HG03280 (cell line): ENCODE results near the gene KLF4.
"Not testable (repeated sequence)": the region's sequence is repeated elsewhere in the genome, so short reads cannot be mapped to it uniquely, and the experiment has no call there.

ENCODE experiments used
- ATAC-seq: cut with Tn5 transposase; IDR thresholded peaks from one replicate; pipeline ENCODE4 v1.9.1; 2021; ENCODE audit warnings: mild to moderate bottlenecking, moderate library complexity; ENCODE audit not compliant: unreplicated experiment

The KLF4 gene

DNA sequence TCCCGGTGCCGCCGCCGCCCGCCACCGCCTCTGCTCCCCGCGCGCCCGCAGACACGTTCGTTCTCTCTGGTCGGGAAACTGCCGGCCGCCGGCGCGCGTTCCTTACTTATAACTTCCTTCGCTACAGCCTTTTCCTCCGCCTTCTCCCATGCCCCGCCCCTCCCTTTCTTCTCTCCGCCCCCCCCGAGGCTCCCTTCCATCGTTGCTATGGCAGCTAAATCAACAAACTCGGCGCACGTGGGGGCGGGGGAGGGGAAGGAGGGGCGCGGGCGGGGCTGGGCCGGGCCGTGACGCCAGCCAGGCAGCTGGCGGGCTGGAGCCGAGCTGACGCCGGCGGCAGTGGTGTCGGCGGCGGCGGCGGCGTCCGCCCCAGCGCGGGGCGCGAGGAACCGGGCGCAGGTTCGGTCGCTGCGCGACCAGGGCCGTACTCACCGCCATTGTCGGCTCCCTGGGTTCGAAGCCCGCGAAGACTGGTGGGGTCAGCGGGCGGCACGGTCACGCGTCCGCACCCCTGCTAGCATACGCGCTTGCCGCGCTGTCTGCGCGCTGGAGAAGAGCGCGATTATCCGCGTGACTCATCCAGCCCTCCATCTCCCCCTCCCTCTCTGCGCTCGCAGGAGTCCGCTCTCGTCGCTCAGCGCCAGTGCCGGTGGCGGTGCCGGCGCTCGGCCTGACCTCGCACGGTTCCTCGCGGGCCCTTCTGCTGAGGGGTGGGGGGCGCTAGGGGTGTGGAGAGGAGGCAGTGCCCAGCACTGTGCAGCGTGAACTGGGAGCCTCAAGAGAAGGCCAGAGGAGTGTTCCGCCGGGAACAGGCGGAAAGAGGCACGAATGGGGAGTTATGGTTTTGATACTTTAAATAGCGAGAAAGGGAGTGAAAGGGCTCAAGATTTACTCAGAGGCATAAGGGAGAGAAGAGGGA lies at the start of gene KLF4:
TSS of gene KLF4 (minus strand) at position 83 of the 919 bp plus-strand sequence. CDS start 597 bp downstream, outside the sequence.
- peak; percentile 78 for ATAC-seq

DNA sequence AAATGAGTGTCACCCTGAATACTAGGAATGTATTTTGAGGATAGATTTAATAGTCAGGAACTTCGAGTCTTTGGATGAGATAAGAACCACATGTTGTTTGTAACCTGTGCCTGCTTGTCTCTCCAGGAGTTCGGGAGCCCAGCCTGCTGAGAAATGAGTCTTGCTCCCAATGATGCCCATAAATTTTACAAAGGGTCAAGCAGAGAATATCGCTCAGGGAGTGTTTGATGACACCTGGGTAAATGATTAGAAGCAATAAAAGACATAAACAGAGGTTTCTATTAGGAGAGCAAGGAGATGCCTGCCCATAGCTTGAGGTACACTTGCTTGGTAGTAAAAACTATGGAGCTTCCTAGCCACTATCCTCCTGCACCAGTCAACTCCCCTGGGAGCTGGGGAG lies 46.9 kb upstream of the KLF4 start:
- ATAC-seq: no peak

DNA sequence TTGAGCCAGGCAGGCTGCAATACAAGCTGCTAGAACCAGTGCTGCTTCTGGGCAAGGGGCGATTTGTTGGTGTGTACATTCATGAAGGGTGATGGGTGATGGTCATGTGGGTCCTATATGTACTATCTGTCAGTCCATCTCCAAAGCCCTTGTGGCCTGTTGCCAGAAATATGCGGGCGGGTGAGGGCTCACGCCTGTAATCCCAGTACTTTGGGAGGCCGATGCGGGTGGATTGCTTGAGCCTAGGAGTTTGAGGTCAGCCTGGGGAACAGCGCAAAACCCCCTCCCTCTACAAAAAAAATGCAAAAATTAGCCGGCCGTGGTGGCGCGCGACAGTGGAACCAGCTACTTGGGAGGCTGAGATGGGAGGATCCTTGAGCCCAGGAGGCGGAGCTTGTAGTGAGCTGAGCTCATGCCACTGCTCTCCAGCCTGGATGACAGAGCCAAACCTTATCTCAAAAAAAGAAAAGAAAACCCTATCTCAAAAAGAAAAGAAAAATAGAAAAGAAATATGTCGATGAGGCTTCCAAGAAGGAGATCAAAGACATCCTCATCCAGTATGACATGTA lies 45.0 kb upstream of the KLF4 start:
- no peak for ATAC-seq

DNA sequence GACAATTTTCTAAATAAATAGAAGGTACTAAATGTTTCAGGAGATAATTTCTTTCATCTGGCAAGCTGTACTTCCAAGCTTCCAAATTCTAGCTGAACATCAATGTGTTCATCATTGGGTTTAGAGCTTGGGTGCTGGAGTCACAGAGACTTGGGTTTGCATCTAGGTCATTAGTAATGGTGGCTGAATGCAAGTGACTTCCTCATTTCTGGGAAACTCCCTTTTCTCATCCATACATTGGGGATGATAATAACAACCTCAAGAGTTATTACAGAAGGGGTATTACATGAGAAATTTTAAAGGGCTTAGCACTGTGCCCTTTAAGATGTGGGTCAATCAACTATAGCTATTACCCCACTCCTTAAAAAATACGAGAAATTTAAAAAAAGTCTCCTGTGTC lies 41.1 kb upstream of the KLF4 start:
- ATAC-seq: no peak

DNA sequence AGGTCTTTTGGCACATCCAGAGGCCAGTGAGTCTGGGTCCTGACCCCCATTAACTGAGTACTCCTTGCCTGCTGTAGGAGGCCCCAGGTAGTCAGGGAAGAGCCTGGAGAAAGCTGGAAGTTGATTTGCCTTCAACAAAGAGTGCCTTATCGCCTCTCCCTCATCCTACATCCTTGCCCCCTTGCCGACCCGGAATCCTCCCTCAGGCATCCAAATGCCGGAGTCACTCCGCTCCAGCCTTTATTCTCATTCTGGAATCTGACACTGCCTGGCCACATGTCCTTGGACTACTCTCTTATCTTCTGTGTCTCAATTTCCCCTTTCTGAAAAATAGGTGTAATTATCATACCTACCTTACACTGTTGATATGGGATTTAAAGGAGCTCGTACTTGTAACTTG lies 39.1 kb upstream of the KLF4 start:
- no peak for ATAC-seq

DNA sequence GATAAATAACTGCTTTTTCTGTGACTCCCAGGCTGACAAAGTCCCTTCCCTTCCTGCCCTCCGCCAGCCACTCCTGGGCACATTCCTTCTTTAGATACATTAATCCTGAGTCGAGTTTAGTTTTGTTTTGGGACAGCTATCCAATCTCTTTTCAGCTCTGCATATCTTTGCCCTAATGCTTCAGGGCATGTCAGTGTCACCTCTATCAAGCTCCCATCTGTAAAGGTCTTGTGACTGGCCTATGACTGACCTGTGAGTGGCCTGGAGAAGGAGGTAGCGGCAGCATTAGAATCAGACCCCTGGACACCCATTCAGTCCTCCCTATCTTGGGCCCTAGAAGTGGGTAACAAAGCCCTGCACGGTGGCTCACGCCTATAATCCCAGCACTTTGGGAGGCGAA lies 34.0 kb upstream of the KLF4 start:
- no peak for ATAC-seq

DNA sequence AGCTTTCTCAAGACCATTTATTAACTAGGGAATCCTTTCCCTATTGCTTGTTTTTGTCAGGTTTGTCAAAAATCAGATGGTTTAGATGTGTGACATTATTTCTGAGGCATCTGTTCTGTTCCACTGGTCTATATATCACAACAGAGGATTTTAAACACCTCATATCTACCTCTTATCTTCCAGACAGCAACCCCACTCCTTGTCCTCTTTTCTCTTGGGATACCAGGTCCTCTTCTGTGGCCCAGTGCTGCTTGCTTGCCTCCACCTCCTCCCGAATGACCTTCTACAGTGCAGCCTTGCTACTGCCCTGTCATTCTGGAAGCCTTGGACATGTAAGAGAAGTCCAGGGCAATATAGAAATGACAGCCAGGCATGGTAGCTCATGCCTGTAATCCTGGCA lies 30.6 kb upstream of the KLF4 start:
- no peak for ATAC-seq

DNA sequence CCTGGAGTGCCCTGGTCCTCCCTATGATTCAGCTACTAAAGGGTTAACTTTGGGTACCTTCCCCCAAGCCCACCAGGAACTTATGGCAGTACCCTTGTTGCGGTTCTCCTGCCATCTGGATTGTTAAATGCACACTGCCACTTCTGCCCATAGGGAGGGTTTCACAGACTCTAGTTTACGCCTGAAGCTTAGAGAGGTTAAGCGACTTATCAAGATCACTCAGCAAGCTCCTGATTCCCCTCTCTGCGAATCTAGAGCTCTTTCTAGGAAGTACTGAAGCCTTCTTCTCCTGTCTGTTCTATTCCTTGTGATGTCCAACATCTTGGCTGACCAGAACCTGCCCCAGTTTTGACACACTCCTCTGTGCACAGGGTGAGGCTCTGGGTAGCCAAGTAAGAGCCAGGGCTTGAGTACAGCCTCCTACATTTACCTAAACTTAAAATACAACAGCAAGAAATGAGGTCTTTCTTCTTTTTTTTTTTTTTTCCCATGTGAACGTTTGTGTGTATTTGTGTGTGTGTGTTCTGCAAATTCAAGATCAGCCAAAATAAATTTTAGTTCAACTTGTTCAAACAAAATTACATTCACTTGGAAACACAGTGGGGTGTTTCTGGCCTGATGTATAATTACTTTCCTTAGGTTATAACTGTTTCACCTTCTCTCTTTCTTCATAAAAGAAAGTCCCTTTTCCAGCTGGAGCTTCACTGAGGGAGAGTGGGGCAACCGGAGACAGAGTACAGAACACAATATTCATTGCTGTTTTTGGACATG lies 28.7 kb upstream of the KLF4 start:
- ATAC-seq: no peak

DNA sequence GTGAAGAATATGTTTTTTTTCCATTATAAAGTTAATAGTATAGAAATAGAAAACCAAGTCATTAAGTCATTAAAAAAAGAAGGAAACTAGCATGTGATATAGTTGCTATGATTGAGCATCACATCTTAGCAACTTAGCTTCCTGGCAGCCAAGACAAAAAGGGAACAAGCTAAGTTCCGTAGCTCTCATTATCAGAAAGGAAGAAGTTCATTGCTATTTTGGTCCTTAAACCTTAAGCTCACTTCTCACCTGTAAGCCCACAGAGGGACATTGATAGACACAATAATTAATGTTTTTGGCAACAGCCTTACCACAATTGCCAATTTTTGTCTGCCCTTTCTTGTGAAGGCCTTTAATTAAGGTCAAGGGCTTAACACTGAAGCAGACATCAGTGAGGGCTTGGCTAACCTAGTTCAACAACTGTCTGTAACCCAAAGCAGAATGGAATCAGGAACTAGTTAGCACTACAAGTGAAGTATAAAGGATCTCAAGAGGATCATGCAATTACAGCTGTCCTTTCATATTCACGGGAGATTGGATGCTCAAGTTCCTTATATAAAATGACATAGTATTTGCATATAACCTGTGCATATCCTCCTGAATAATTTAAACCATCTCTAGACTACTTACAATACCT lies 24.0 kb upstream of the KLF4 start:
- ATAC-seq: no peak

DNA sequence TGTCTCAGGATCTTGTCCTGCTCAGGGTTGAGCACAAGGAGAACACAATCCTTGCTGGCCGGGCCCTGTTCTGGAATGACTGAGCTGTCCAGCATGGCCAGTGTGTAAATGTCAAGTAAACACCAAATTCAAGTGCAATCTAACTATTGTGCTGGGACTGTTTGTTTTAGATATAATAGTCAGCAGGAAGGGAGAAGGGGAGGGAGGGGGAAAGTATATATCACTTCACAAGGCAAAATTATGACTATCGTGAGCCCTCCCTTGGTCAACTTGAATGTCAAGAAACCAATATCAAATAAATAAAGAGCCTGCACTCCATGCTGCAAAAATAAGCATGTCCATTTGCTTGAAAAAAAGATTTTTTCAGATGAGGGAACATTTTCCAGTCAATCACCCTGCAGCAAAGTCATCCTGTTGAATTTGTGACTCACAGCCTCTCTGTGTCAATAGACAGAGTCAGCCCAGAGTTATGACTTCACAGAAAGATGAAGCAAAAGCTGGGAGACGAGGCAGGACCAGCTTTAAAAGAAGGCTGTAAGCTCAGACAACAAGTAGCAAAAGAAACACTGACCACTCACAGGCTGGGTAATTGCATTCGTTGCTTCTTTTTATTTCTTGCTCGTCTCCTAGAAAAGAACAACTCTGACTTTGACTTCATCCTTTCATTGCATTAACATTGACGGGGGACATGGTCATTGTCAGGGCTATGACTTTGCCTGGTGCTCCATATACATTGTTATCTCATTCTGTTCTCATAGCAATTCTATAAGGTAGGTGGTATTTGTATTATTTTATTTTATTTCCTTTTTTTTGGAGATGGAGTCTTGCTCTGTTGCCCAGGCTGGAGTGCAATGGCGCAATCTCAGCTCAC lies 15.3 kb upstream of the KLF4 start:
- ATAC-seq: no peak

DNA sequence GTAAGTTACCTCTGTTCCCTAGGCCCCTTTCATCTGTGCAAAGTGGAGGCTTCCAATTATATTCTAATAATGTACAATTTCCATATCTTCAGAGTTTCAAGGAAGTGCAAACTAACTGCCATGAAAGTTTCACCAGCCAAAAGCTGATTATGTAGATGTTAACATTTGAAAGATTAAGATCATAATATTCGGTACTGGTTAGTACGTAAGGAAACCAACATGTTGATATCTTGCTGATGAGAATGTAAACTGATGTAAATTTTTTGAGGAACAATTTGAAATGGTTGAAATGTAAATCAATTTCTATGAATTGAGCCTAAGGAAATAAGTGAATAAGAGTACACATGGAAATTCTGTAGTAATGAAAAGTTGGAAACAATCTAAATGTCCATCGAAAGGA lies 12.9 kb upstream of the KLF4 start:
- ATAC-seq: no peak

DNA sequence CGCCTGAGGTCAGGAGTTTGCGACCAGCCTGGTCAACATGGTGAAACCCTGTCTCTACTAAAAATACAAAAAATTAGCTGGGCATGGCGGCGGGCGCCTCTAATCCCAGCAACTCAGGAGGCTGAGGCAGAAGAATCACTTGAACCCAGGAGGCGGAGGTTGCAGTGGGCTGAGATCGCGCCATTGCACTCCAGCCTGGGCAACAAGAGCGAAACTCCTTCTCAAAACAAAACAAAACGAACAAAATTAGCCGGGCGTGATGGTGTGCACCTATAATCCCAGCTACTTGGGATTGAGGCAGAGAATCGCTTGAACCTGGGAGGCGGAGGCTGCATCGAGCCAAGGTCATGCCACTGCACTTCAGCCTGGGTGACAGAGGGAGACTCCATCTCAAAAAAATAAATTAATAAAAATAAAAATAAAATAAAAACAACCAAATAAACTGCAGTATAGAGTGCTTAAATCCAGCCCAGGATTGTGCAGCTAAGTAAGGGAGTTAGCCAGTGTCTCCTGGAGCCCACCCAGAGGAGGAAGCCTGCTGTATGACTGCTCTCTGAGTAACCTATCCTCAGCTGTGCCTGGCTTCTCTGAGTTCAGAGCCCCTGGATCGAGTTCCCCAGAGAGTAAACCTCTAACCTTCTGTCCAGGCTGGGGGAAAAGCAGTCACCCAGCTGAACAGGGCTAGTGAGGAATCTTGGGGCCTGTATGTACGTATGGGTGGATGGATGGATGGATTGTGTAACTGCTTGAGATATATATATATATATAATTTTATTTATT lies 11.0 kb upstream of the KLF4 start:
- not testable (repeated sequence) for ATAC-seq

DNA sequence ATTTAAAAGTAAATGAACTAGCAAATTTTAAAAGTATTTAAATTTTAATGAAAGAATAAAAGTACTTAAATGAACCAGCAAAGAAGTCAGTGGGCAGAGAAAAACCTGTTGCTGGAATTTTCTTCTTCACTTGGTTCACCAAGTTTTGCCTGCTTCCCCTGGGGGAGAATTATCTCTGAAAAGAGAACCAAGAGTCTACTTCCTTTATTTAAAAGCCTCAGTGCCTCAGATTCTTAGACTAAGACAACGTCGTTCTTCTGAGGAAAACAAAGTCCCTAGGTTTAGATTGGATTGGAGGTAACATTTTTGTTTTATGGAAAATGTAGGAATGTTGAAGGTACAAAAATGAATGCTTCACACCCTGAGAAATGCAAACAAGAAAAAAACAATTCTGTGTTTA lies 7.4 kb upstream of the KLF4 start:
- ATAC-seq: no peak

DNA sequence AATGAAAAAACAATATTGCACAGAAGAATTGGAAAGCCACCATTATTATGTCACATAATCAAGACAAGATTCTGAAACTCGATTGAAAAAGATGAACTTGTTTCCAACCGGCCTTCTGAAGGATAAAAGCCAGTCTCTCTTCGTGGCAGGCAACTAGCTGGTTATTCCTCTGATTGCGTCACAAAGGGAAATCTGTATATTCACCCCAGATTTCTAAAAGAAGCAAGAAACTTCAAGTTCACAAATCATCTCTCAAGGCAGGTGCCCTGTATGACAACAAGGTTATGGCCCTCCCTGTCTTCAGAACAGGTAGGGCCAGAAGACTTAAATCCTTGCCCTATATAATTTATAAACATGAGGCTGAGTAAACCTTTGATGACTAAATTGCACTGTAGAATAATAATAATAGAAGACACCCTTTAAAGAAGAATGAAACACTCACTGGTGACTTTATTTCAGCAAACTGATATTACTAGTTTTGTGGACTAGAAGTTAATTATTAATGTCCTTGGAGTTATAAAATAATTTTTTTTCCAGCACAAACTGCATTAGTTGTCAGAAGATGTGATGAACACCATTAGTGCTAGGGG lies 2.9 kb upstream of the KLF4 start:
- no peak for ATAC-seq

DNA sequence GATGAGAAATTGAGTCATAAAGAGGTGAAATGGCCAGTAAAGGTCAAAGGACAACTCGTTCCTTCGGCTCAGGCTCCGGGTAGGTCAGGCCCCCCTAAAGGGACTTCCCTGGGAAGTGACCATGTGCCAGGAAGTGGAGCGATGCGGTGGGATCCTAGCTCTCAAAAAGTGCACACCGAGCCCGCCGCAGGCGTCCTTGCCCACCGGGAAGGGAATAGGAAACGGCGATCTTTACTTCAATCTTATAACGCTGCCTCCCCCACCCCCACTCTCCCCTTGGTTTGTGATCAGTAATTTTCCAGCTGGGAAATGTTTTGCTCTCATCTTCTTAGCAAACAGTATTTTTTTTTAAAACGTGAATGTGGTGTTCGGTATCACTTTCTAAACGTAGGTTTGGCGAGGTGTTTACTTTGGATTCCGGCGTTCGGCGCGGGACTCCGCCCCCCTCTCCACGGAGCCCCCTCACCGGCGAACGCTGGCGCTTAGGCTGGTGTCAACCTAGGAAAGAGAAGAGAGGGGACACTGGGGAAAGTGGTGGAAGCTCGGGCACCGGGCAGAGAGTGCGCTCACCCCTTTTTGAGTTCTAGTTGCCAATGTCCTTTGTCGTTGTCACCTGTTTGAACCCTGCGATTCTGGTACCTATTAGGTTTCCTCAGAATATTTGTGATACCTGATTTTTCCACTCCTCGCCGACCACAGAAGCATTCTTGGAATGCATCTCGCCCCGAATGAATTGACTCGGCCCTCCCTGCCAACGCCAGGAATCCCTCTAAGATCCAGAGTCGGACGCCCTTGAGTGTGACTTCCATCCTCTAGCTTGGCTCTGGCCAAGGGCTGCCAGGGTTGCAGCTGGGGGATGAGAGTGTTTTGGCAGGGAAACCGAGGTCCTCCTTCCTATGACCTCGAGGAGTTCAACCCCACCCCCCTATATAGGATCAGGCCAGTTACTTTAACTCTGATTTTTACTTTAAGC lies 1.8 kb upstream of the KLF4 start:
- ATAC-seq: no peak

DNA sequence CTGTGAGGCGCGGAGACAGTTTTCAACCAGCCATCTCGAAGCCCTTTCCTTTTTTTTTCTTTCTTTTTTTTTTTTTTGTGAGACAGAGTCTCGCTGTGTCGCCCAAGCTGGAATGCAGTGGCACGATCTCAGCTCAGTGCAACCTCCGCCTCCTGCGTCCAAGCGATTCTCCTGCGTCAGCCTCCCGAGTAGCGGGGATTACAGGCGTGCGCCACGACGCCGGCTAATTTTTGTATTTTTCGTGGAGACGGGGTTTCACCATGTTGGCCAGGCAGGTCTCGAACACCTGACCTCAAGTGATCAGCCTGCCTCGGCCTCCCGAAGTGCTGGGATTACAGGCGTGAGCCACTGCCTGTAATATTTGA lies 1.0 kb upstream of the KLF4 start:
- ATAC-seq: not testable (repeated sequence)

DNA sequence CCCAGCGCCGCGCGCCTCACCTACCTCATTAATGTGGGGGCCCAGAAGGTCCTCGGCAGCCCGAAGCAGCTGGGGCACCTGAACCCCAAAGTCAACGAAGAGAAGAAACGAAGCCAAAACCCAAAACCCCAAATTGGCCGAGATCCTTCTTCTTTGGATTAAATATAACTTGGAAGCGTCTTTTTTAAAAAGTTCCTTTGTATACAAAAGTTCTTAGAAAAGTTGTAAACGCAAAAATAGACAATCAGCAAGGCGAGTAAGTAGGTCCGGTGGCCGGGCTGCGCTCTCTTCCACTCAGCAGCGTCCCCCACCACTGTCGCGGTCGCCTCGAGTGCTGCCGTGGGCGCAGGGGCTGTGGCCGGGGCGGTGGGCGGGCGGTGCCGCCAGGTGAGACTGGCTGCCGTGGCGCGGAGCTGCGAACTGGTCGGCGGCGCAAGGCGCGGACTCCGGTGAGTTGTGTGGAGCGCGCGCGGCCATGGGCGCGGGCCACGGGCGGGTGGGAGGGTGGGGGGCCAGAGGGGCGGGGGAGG lies 360 bp downstream of the KLF4 start:
- ATAC-seq: peak; percentile 39
